ENCODE results near the gene BCL11B.

Gene BCL11B

GRCh38 chr14:99168330-99168729, 103.7 kb downstream of the BCL11B start:
- no peak for DNase-seq

GRCh38 chr14:99166506-99166905, 105.5 kb downstream of the BCL11B start:
- DNase-seq, result no peak

- no peak for DNase-seq
Observed at GRCh38 chr14:99164712-99165111, 107.3 kb downstream of the BCL11B start.

- DNase-seq, result no peak
Observed at GRCh38 chr14:99163446-99163845, 108.6 kb downstream of the BCL11B start.

GRCh38 chr14:99159341-99160340, 112.4 kb downstream of the BCL11B start:
- no peak for DNase-seq

GRCh38 chr14:99158646-99159165, 113.3 kb downstream of the BCL11B start:
- DNase-seq, result no peak

- no peak for DNase-seq
Observed at GRCh38 chr14:99158150-99158549, 113.8 kb downstream of the BCL11B start.

GRCh38 chr14:99157676-99158075, 114.3 kb downstream of the BCL11B start:
- no peak for DNase-seq

- no peak for DNase-seq
Observed at GRCh38 chr14:99157246-99157645, 114.8 kb downstream of the BCL11B start.

- no peak for DNase-seq
Observed at GRCh38 chr14:99156814-99157213, 115.2 kb downstream of the BCL11B start.

GRCh38 chr14:99156090-99156425, 115.9 kb downstream of the BCL11B start:
- DNase-seq, result no peak

- no peak for DNase-seq
Observed at GRCh38 chr14:99155173-99156089, 116.6 kb downstream of the BCL11B start.

GRCh38 chr14:99150236-99150635, 121.8 kb downstream of the BCL11B start:
- no peak for DNase-seq

- no peak for DNase-seq
Observed at GRCh38 chr14:99148861-99149610, 123.0 kb downstream of the BCL11B start.

- no peak for DNase-seq
Observed at GRCh38 chr14:99148131-99148530, 123.9 kb downstream of the BCL11B start.

GRCh38 chr14:99147366-99147740, 124.6 kb downstream of the BCL11B start:
- DNase-seq, result no peak

- no peak for DNase-seq
Observed at GRCh38 chr14:99146616-99147365, 125.2 kb downstream of the BCL11B start.

GRCh38 chr14:99145307-99145706, 126.7 kb downstream of the BCL11B start:
- DNase-seq, result no peak

GRCh38 chr14:99143793-99144192, 128.2 kb downstream of the BCL11B start:
- DNase-seq, result no peak

GRCh38 chr14:99143126-99143525, 128.9 kb downstream of the BCL11B start:
- no peak for DNase-seq

GRCh38 chr14:99141236-99141635, 130.8 kb downstream of the BCL11B start:
- DNase-seq, result no peak

Measured in hypothalamus (tissue), 51 donors.